ENCODE results near the gene IRX1.

DNA sequence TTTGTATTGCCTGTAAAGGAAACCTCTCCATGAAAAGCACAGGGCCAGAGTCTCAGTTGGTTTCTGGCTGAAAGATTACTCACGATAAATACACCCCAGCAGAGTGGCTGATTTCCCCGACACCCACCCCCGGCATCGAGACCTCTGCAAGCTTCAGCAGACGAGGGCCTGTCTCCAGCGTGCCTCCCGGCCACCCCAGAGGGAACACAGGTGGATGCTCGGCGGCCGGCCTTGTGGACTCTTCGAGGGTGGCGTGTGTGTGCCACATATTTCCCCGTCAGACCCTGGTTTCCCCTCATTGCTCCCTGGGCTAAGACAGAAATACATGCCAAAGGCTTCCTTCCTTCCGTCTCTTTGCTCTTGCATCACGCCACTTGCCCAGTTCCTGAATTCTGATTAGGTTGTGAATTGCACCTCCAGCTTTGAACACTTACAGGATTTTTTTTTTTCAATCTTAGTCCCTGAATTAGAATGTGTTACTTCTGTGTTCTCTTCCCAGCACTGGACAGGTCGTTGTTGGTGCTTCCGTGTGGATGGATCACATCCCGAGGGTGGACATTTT is 13.6 kb downstream of the IRX1 start:
- TF ChIP-seq PAX8 (CRISPR knock-in tag; IDR thresholded peaks at IDR 0.05; ENCODE audit: borderline replicate concordance), result no peak
- TF ChIP-seq, protein P1, sequence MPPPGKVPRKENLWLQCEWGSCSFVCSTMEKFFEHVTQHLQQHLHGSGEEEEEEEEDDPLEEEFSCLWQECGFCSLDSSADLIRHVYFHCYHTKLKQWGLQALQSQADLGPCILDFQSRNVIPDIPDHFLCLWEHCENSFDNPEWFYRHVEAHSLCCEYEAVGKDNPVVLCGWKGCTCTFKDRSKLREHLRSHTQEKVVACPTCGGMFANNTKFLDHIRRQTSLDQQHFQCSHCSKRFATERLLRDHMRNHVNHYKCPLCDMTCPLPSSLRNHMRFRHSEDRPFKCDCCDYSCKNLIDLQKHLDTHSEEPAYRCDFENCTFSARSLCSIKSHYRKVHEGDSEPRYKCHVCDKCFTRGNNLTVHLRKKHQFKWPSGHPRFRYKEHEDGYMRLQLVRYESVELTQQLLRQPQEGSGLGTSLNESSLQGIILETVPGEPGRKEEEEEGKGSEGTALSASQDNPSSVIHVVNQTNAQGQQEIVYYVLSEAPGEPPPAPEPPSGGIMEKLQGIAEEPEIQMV (CRISPR knock-in tag; IDR thresholded peaks at IDR 0.05; ENCODE audit: low read depth), result no peak
- TF ChIP-seq, protein P2, sequence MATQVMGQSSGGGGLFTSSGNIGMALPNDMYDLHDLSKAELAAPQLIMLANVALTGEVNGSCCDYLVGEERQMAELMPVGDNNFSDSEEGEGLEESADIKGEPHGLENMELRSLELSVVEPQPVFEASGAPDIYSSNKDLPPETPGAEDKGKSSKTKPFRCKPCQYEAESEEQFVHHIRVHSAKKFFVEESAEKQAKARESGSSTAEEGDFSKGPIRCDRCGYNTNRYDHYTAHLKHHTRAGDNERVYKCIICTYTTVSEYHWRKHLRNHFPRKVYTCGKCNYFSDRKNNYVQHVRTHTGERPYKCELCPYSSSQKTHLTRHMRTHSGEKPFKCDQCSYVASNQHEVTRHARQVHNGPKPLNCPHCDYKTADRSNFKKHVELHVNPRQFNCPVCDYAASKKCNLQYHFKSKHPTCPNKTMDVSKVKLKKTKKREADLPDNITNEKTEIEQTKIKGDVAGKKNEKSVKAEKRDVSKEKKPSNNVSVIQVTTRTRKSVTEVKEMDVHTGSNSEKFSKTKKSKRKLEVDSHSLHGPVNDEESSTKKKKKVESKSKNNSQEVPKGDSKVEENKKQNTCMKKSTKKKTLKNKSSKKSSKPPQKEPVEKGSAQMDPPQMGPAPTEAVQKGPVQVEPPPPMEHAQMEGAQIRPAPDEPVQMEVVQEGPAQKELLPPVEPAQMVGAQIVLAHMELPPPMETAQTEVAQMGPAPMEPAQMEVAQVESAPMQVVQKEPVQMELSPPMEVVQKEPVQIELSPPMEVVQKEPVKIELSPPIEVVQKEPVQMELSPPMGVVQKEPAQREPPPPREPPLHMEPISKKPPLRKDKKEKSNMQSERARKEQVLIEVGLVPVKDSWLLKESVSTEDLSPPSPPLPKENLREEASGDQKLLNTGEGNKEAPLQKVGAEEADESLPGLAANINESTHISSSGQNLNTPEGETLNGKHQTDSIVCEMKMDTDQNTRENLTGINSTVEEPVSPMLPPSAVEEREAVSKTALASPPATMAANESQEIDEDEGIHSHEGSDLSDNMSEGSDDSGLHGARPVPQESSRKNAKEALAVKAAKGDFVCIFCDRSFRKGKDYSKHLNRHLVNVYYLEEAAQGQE (IDR thresholded peaks at IDR 0.05; ENCODE audit: borderline replicate concordance in 1 of 2, low read depth in 1 of 2, low read length in 2 of 2), result no peak
- TF ChIP-seq, protein P3, sequence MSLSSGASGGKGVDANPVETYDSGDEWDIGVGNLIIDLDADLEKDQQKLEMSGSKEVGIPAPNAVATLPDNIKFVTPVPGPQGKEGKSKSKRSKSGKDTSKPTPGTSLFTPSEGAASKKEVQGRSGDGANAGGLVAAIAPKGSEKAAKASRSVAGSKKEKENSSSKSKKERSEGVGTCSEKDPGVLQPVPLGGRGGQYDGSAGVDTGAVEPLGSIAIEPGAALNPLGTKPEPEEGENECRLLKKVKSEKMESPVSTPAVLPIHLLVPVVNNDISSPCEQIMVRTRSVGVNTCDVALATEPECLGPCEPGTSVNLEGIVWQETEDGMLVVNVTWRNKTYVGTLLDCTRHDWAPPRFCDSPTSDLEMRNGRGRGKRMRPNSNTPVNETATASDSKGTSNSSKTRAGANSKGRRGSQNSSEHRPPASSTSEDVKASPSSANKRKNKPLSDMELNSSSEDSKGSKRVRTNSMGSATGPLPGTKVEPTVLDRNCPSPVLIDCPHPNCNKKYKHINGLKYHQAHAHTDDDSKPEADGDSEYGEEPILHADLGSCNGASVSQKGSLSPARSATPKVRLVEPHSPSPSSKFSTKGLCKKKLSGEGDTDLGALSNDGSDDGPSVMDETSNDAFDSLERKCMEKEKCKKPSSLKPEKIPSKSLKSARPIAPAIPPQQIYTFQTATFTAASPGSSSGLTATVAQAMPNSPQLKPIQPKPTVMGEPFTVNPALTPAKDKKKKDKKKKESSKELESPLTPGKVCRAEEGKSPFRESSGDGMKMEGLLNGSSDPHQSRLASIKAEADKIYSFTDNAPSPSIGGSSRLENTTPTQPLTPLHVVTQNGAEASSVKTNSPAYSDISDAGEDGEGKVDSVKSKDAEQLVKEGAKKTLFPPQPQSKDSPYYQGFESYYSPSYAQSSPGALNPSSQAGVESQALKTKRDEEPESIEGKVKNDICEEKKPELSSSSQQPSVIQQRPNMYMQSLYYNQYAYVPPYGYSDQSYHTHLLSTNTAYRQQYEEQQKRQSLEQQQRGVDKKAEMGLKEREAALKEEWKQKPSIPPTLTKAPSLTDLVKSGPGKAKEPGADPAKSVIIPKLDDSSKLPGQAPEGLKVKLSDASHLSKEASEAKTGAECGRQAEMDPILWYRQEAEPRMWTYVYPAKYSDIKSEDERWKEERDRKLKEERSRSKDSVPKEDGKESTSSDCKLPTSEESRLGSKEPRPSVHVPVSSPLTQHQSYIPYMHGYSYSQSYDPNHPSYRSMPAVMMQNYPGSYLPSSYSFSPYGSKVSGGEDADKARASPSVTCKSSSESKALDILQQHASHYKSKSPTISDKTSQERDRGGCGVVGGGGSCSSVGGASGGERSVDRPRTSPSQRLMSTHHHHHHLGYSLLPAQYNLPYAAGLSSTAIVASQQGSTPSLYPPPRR (CRISPR knock-in tag; IDR thresholded peaks at IDR 0.05; ENCODE audit: borderline replicate concordance), result no peak

Data from HepG2 (cell line).